HL-60 (cell line): ENCODE measurements around the gene BDH1.

Source experiments
- CTCF ChIP-seq: IDR thresholded peaks from one replicate; pipeline ENCODE4 v1.5.1; 2011; ENCODE audit warnings: low read length, control low read depth, inconsistent platforms; ENCODE audit not compliant: insufficient read depth
- GABPA ChIP-seq: IDR thresholded peaks from 2 replicates; pipeline ENCODE4 v1.6.1; 2012; ENCODE audit warnings: low read depth

GRCh38 chr3:197505796-197506548 is 49.8 kb downstream of the BDH1 start:
- no peak for TF ChIP-seq CTCF
- no peak for TF ChIP-seq GABPA
